GM12872 (cell line): ENCODE results near the gene CUBN.

Source experiments
- TF ChIP-seq, protein P1 (sequence below): IDR thresholded peaks from 3 replicates; pipeline ENCODE4 v1.5.1; 2011; ENCODE audit warnings: low read depth, mild to moderate bottlenecking, low read length, moderate library complexity; ENCODE audit not compliant: insufficient read depth

The CUBN gene

DNA sequence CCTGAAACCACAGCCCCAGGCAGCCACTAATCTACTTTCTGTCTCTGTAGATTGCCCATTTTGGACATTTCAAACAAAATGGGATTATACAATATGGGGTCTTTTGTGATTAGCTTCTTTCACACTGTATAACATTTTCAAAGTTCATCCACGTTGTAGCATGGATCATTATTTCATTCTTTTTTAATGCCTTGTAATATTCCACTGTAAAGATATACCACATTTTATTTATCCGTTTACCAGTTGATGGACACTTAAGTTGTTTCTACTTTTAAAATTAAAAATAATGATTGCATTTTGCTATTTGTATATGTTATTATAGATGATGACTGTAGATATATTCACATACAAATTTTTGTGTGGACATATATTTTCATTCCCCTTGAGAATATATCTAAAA lies 60.7 kb downstream of the CUBN start:
- TF ChIP-seq, protein P1, sequence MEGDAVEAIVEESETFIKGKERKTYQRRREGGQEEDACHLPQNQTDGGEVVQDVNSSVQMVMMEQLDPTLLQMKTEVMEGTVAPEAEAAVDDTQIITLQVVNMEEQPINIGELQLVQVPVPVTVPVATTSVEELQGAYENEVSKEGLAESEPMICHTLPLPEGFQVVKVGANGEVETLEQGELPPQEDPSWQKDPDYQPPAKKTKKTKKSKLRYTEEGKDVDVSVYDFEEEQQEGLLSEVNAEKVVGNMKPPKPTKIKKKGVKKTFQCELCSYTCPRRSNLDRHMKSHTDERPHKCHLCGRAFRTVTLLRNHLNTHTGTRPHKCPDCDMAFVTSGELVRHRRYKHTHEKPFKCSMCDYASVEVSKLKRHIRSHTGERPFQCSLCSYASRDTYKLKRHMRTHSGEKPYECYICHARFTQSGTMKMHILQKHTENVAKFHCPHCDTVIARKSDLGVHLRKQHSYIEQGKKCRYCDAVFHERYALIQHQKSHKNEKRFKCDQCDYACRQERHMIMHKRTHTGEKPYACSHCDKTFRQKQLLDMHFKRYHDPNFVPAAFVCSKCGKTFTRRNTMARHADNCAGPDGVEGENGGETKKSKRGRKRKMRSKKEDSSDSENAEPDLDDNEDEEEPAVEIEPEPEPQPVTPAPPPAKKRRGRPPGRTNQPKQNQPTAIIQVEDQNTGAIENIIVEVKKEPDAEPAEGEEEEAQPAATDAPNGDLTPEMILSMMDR: no peak

DNA sequence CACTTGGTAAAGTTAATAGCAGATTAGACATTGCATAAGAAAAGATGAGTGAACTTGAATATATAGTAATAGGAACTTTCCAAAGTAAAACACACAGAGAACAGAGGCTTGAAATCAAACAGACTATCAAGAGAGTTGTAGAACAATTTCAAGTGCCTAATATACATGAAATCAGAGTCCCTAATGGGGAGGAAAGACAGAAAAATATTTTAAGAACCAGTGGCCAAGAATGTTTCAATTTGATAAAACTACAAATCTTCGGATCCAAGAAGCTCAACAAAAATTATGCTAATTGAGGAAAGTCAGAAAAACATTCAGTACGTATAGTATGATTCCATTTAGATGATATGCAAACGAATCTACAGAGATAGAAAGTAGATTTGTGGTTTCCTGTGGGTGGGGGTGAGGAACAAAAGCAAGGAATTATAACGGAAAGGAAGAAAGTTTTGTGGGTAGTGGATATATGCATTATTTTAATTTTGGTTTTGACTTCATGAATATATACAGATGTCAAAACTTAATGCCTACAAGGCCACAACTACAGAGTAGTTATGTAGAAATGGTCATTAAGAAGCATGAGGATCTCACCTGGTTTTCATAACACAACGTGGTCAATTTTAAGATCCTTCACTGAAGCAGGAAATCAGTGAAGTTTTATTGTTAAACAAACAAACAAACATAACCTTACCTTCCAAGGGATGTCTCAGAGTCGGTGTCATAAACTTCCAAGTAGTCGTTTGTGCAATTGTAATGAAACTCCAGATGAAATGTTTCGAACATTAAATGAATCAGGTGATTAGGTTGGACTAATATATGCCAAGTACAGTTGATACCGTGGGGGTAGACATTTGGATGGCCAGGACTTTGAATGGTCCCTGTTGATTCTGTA lies 62.0 kb downstream of the CUBN start:
- TF ChIP-seq, protein P1: no peak

DNA sequence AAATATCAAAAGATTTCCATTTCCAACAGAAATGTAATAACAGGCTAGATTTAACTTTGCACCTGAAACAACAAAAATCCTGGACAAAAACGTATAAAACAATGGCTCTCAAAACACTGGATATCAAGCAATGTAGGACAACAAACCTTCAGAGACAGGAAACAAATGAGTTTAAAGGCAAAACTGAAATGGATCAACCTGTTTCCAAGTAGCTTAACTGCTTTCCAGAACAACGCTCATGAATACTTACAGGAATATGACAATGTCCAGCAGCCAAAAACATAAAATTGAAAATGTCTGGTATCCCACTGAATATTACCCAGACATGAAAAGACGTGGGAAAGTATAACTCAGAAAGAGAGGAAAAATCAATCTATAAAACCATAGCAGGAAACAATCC lies 62.8 kb downstream of the CUBN start:
- TF ChIP-seq, protein P1: no peak

DNA sequence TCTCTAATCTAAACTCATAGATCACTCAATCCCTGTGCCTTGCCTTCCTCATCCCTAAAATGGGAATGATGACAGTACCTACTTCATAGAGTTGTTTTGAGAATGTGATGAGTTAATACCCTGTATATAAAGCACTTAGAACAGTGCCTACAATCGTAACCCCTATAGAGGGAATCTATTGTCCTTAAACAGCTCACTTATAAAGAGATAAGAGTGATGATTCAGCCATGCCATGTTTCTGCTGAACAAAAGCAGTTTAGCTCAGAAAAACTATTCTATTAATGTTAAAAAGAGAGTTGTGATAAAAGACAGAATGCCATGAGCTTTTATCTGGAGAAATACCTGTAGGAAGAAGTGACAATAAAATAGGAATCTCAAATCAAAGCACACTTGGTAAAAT lies 63.6 kb downstream of the CUBN start:
- TF ChIP-seq, protein P1: no peak

DNA sequence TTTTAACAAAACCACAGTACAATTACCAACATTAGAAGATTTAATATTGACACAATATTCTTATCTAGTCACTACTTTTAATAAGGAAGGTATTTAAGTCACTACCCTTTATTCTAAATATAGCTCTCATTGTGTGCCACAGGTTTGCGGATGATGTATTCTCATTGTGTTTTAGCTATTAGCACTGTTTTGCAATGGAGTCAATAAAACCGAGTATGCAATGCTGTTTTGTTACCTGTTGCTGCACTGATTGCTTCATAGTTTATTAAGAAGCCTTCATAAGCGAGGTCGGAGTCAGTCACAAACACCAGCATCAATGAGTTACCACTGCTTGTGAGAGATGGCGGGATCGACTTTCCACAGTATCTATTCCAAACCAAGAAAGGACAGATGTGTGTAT lies 64.3 kb downstream of the CUBN start:
- TF ChIP-seq, protein P1: no peak

DNA sequence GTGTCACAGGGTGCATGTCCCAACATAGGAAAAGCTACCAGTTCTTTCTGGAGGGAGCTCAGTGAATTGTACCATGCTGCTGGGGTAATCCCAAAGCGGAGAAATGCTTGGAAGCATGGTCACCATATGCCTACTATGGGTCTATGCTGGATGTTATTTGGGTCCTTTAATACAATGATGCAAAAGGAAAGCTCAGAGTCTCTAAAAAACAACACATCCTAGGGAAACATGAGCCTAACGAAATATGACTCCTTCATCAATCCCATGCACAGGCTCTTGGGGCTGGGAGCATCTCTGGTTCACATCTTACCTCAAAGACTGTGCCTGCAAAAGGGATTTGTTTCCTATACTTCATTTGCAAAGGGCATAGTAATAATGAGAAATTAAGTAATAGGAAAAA lies 65.2 kb downstream of the CUBN start:
- TF ChIP-seq, protein P1: no peak

DNA sequence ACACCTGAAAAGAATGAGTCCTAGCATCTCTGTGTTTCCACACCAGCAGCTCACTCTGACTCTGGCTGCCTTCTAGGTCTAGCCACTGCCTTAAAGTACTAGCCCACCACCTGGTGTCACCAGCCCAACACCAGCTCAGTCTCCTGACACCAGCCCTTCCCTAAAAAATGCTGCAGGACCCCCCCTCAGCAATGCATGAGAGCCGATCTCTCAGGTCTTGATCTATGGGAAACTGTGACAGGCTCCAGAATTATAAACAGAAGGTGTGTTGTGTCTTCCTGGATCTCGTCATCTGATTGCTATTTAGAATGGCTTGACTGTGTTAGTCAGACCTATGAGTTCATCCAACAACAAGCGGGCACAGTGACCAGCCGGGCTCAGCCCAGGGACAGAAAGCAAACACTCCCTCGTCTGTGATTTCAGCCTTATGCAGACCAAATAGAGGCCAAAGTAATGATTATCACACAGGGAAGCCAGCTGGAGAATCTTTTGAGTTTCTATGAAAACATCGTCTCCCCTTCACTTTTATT lies 66.6 kb downstream of the CUBN start:
- TF ChIP-seq, protein P1: no peak
